ENCODE measurements around the gene UBA1.

Gene UBA1

DNA sequence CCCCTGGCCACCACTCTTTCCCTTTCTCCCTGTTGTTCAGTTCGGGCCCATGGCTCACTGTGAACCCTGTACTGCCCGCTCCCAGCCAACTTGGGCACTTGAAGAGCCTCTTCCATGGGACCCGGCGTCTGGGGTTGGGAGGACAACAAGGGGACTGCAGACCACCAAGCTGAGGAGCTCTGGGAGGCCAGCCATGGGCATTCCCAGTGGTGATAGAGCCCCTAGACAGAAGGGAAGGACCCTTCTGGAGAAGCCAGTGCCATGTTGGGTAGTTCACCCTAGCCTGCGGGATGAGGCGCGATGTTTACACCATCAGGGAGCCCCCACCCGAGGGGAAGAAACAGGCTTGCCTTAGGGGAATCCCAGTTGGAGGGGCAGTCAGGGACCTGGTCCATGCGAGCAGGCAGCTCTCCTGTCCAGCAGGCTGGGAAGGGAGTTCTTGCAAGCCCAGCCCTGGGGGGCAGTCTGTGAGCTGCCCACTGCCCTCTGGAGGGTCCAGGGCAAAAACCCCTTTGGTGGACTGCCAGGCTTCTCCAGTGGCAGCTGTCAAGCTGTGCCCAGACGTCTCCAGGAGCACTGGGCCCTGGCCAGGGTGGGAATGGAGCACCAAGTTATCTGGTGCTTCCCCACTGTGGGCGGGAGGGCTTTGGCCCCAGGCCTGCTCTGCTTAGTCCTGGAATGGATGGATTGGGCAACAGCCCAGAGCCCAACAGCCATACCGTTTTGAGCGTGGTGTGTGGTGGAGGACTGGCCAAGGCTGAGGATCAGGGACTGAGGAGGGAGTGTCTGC, 23.7 kb upstream of the UBA1 start:
- POLR2A ChIA-PET: no interaction called here
- no peak for DNase-seq (ENCODE audit: extremely low spot score)

GRCh38 chrX:47170861-47171692, 22.6 kb upstream of the UBA1 start:
- CTCF ChIA-PET: interaction anchor here (1.3 to 1.4 kb wide), 2 partner anchors 26 kb away, joined by 3 read pairs; partner anchors contain the start of genes NDUFB11 and RBM10
- TF ChIP-seq, protein P1, sequence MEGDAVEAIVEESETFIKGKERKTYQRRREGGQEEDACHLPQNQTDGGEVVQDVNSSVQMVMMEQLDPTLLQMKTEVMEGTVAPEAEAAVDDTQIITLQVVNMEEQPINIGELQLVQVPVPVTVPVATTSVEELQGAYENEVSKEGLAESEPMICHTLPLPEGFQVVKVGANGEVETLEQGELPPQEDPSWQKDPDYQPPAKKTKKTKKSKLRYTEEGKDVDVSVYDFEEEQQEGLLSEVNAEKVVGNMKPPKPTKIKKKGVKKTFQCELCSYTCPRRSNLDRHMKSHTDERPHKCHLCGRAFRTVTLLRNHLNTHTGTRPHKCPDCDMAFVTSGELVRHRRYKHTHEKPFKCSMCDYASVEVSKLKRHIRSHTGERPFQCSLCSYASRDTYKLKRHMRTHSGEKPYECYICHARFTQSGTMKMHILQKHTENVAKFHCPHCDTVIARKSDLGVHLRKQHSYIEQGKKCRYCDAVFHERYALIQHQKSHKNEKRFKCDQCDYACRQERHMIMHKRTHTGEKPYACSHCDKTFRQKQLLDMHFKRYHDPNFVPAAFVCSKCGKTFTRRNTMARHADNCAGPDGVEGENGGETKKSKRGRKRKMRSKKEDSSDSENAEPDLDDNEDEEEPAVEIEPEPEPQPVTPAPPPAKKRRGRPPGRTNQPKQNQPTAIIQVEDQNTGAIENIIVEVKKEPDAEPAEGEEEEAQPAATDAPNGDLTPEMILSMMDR (IDR thresholded peaks at IDR 0.05; ENCODE audit: control extremely low read depth, extremely low read depth, low read depth, missing control alignments): no peak
- POLR2A ChIA-PET: no interaction called here
- no peak for DNase-seq (ENCODE audit: extremely low spot score)

More for the DNA sequence above, 23.7 kb upstream of the UBA1 start:
- TF ChIP-seq, protein P1 (IDR thresholded peaks at IDR 0.05; ENCODE audit: control extremely low read depth, extremely low read depth, low read depth, missing control alignments): no peak
- CTCF ChIA-PET: interaction anchor here (1.4 kb wide), 1 partner anchor 25 kb away, joined by 3 read pairs; the partner anchor contains the start of genes NDUFB11 and RBM10

- CTCF ChIA-PET: interaction anchor here (1.3 kb wide), 1 partner anchor 27 kb away, joined by 3 read pairs; the partner anchor contains the start of gene RBM10
- POLR2A ChIA-PET: no interaction called here
Observed at GRCh38 chrX:47171996-47172395, 21.6 kb upstream of the UBA1 start.

DNA sequence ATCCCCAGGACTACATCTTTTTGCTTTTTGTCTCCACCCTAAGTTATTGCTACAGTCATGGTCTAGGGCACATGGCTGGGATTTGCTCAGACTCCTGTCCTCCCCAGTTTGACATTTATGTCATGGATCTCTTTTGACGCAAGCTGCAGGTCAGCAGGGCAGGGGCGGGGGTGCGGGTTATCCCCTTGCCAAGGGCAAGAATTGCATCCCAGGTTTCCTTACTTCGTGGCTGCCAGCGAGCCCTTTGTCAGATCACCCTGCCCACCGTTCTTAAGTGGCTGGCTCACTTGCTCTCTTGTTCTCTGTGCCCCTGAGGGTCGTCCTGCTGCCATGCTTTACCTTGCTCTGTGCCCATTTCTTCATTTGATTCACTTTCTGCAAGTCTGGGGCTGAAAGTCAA, 21.1 kb upstream of the UBA1 start:
- DNase-seq (ENCODE audit: extremely low spot score): no peak
- TF ChIP-seq, protein P1 (IDR thresholded peaks at IDR 0.05; ENCODE audit: control extremely low read depth, extremely low read depth, low read depth, missing control alignments): no peak
- CTCF ChIA-PET: interaction anchor here (1.3 kb wide), 1 partner anchor 27 kb away, joined by 3 read pairs; the partner anchor contains the start of gene RBM10
- POLR2A ChIA-PET: no interaction called here

More at GRCh38 chrX:47171996-47172395, 21.6 kb upstream of the UBA1 start:
- no peak for DNase-seq (ENCODE audit: extremely low spot score)
- TF ChIP-seq, protein P1 (IDR thresholded peaks at IDR 0.05; ENCODE audit: control extremely low read depth, extremely low read depth, low read depth, missing control alignments): no peak

GRCh38 chrX:47172971-47173792, 20.4 kb upstream of the UBA1 start:
- no peak for DNase-seq (ENCODE audit: extremely low spot score)
- ChIA-PET POLR2A (no interaction called here), CTCF (no interaction called here)
- TF ChIP-seq, protein P1 (IDR thresholded peaks at IDR 0.05; ENCODE audit: control extremely low read depth, extremely low read depth, low read depth, missing control alignments): no peak

- DNase-seq (ENCODE audit: extremely low spot score): no peak
- POLR2A ChIA-PET: no interaction called here
- TF ChIP-seq, protein P1 (IDR thresholded peaks at IDR 0.05; ENCODE audit: control extremely low read depth, extremely low read depth, low read depth, missing control alignments): no peak
- CTCF ChIA-PET: no interaction called here
Observed at GRCh38 chrX:47174376-47174775, 19.3 kb upstream of the UBA1 start.

All from GM10248 (cell line).